Suppressor macrophage treated with lipopolysaccharide for 4 hours (primary cell): ENCODE results near the gene EPS8.
"Not testable (repeated sequence)": the region's sequence is repeated elsewhere in the genome, so short reads cannot be mapped to it uniquely, and the experiment has no call there.

Experiments used
- DNase-seq: peaks from one replicate; pipeline ENCODE4 v3.0.0-alpha.2; 2020

EPS8 gene

DNA sequence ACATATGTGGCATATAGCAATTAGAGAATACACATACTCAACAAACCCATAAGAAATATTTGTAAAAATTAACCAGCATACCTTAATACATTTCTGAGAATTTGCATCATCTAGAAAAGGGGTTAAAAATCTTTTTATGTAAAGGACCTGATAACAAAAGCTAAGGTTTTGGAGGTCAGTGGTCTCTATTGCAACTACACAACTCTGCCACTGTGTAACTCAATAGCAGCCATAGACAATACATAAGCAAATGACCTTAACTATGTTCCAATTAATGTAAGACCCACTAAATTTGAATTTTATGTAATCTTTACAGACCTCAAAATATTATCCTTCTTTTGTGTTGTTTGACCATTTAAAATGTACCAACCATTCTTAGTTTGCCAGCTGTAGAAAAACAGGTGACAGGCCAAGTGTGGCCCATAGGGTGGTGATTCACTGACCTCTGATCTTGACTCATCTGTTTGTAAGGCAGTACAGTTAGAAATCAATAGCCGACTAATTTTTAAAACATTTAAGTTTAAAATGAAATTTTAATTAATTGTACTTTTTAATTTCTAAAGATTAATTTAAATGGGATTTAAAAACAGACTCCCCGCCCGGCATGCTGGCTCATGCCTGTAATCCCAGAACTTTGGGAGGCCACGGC, 7.4 kb upstream of the EPS8 start:
- peak; percentile 36 for DNase-seq

DNA sequence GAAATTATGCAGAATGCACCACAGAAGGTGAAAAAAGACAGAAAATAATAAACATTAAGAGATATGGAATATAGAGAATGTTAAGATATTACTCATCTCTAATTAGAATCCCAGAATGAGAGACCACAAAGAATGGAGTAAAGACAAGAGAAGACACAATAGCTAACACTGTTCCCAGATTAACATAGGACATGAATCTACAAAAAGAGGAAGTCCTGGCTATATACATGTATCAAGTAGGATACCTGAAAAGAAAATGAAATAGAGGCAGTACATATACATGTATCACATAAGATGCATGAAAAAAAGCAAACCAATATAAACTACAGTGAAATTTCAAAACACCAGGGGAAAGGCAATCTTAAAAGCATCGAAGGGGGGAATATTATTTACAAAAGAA, 5.6 kb upstream of the EPS8 start:
- no peak for DNase-seq

DNA sequence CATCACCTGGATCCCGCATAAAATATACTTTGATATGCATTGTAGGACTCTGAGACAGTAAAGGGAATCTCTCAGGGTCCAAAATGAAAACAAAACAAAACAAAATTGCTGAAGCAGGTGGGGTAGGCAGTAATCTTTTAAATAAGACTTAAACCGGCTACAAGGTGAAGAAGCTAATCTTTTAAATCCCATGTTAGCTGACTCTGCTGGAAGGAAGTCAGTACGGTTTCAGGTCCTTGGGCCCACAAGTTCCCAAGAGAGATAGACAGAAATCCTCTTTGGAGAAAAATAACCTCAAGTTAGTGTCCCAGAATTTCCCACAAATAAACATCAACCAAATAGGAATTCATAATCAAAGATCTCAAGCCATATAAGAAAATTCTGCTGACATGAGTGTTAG, 5.0 kb upstream of the EPS8 start:
- no peak for DNase-seq

DNA sequence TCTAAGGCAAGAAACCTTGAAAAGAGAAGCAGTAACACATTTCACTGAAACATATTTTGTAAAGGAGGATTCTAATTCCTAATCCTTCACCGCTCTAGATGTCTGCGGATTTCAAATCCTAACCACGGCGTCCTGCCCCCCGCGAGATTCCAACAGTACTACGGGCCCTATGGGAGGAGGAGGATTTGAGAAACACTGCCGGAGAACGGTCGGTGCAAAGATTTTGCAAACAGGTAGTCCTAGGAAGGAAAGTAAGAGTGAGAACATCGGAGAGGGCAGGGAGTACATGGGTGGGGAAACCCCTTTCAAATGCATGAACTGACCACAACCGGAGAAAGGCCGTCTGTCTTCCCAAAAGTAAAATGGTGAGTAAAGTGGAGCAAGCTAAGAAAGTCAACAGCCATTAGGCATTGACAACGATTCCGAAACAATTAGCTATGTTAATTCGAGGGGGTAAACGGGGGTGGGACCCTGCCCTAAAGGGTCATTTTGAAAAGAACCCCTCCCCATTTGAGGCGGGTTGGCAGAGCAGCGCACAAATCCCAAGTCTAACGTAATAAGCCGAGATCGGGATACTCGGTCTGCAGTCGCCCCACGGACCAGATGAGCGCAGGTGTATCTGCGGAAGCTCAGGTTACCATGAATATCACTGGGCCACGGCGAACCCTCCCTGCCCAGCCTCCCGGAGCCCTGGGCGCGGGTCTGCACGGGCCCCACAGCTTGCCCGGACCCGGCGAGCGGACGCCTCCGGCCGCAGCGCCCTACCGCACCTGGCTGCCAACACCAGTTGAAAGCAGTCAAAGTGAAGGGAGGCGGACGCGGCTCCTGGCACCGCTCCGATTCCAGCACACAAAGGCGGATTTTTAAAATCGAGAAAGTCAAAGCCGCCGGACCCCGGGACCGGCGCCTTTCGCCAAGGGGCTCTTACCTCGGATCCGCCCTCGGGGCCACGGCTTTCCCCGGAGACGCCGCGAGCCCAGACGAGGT, 662 bp downstream of the EPS8 start:
- DNase-seq, result peak; percentile 35

DNA sequence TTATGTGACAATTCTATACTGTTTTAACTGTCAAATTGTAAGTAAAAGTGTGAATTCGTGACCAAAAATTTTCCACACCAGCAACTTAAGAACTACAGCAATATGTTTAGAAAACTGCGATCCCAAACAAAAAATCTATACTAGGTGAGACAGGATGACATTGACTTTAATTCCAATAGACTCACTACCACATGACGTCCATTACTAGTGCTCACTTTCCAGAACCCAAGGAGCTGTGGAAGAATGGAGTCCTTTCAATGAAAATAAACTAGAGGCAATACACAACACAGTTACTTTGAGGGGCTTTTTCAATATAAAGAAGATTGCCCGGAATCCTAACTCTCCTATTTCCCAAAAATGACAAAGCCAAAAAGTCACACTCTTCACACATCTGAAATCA, 1.4 kb downstream of the EPS8 start:
- DNase-seq, result no peak

DNA sequence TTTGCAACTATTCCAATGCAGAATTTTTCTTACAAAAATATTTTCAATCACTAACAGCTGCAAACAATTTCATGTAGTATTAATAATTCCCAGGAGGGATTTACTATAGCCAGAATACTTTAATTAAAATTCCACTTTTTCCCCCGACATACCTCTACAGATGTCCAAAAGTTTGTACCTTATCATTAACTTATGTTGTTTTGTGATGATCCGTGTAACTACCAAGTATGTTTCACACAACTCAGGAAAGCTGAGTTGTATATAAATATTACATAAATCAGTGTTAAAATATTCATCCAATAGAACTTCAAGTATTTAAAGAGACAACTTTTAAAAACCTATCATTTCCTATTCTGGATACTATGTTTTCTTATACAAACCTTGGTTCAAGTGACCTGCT, 2.4 kb downstream of the EPS8 start:
- DNase-seq, result no peak

DNA sequence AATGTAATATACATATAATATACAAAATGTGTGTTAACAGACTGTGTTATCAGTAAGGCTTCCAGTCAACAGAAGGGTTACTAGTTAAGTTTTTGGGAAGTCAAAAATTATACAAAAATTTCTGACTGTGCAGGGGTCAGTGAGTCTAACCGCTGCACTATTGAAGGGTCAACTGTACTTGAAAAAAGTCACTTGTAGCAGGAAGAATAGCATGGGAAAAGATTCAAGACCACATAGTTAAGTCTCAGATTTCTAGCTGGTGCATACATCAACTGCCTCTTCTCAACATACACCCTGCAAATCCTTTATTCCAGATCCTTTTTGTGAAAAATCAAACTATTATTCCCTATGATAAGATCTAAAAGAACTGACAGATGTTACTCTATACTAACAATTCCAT, 5.9 kb downstream of the EPS8 start:
- no peak for DNase-seq

DNA sequence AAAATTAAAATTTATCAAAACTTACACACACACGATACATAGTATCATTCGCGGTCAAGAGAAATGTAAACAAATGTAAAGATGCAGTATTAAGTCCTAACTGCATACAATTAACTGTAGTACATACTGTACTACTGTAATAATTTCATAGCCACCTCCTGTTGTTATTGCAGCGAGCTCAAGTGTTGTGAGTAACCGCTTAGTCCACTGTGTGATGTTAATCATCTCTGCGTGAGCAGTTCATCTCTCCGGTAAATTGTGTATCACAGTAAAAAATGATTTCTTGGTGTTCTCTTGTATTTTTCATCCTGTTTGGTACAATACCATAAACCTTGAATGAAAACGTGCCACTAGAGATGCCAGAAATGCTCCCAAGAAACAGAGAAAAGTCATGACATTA, 6.5 kb downstream of the EPS8 start:
- DNase-seq, result no peak

DNA sequence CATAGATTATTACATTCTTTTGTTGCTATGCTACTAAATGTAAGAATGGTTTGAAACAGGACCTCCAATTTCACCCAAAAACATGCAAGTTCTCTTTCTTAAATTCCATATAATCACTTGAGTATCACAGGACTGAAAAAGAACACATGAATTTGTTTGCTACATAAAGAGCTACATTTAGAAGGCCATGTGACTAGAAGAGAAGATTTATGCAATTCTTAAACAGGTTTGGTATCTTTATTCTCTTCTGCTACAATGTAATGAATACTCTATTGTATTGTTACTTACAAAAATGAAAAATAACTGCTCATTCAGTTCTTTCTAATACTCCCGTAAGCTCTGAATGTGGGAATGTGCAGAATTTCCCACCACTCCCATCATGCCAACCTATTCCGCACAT, 9.3 kb downstream of the EPS8 start:
- DNase-seq, result no peak

DNA sequence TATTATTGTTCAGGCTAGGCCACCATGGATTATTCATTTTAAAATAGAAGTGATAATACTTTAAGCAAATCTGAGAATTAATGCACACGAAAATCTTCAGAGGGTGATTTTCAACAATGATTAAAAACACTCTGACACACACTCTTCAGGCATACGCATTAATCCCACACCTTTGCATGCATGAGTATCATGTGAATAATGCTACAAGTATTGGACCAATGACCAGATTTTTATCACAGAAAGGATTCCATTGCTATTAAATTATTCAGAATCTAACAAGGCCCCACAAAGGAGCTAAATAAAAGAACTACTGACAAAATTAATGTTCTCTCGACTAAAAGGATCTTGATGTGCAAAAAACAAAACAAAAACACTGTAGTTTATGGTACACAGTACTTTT, 11.1 kb downstream of the EPS8 start:
- DNase-seq, result no peak

DNA sequence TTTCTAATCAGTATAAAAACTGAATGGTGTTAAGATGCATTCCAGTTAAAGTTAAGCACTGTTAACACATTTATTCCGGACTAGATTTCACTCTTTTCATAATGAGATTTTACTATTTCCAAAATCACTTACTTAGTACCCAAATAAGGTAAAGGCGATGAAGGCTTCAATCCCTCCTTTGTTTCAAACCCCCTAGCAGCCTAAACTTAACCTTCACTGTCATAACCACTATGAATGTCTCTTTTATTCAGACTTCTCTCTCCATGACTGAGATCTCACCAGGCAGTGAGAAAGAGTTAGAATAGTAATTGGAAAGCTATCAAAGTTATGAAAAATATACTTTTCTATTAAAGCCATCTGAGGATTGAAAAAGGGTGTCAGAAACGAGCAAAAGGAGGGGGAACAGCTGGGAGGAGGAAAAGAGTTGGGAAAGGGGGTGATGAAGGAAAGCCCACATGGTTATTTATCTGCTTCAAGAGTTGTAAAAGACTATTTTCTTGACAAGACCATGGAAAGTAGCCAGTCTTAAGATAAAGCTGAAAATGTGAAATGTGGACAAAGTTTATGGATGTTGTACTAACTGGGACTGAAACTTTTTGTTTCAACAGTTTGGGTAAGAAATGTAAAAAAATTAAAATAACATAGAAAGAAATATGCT, 11.7 kb downstream of the EPS8 start:
- DNase-seq, result no peak

DNA sequence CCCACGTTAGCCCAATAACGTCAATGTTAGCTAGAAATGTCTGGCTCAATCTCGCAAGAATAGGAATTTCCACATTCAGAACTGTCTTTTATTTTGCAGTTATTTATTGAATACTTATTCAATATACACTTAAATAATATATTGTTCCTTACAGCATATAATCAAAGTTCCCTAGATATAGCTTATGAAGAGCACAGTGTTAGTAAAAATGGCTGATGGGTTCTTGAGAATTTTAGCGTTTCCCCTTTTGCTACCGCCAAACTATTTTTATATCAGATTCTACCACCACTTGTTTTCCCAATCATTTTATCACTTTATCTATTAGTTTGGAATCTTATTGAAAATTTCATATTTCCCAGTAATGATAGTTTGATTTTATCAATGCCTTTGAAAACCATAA, 12.7 kb downstream of the EPS8 start:
- no peak for DNase-seq

DNA sequence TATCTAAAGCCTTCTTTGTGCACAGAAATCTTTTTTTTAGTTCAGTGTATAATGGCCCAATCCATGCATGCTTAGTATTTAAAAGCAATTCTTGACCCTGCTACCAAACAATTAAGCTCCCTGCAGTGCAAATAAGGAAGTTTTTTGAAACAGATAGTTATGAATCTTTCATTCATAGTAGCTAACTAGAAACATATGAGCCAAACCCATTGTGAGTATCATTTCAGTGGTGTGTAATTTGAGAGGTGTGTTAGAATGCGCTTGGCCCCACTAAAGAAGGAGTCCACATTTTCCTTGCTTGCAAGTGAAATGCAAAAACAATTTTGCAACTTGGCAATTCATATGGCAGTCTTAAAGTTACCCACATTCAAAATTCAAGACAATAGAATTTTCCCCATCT, 14.4 kb downstream of the EPS8 start:
- DNase-seq, result no peak

DNA sequence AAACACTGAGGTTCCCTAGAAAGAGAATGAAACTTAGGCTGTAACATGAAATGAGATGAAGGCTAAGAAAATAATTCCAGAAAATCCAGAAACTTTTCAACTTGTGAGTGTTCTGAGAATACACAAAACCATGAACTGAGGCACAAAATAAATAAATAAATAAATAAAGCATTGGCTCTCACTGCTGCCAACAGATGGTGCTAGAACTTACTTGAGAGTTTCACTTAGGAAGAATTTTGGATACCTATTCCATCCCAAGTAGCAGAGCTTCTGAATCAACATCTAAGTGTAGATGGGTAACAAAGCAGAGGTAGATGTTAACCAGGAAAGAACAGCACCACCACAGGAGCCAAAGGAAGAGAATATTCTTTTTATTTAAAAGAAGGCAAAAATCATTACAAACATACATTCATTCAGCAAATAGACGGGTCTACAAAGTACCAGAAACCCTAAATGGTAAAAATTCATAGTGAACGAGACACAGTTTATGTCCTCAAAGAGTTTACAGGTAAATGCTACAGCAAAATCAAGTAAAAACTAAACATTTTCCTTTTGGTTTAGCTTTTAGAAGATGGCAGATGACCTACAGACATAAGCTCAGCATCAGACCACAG, 16.7 kb downstream of the EPS8 start:
- no peak for DNase-seq

DNA sequence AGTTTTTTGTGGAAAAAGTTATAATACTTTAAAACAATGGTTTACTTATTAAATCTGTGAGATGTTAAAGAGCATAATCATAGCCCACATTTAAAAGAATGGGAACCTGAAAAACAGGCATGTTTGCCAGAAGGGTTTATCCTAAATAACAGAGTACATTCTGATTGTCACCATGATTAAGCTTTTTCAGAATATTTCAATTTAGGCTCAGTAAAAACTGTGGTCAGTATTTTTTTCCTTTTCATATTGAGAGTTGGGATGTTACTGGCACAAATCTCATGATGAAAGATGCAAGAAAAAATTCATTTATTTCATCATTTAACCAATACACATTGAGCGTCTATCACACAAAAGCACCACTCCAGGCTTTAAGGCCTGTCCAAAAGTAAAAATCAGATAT, 18.6 kb downstream of the EPS8 start:
- DNase-seq, result no peak

DNA sequence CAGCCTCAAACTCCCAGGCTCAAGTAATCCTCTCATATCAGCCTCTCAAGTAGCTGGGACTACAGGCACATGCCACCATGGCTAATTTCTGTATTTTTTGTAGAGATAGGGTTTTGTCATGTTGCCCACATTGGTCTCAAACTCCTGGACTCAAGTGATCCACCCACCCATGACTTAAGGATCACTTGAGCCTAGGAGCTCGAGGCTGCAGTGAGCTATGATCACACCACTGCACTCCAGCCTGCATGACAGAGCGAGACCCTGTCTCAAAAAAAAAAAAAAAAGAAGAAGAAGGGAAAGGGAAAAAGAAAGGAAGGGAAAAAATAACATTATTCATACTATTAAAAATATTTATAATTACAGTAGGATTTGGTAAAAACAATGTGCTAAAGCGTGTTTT, 19.2 kb downstream of the EPS8 start:
- peak; percentile 12 for DNase-seq

DNA sequence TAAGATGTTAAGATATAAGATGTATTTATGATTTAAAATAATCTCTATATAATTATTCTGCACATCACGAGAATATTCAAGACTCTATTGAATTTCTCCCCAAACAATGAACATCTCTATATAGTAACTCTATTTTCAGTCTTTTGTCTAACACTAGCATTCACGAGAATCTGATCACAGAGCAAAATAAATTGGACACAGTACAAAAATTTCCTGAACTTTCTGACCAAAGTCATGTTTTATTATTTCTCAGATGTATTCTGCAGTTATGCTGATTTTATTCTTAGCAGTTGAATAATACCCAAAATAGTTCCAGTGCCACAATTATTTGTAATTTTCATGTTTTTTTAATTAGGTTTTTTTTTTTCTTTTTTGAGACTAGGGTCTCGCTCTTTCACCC, 19.6 kb downstream of the EPS8 start:
- no peak for DNase-seq

DNA sequence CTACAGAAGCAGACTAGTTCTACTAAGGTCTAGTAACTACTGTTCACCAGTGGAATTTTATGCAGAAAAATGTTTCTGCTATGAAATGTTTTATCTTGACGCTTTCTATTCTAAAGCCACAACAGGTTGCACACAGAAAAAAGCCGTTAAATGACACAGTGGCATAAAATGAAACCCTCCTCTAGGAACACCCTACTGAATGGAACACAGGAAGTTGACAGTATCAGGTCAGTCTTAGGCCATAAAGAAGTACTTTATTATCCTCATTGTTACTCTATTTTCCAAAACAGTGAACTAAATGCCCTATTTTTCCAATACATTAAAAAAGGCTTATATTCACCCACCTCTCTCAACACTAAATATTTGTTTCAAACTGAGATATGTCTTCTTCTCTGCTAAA, 21.9 kb downstream of the EPS8 start:
- DNase-seq, result no peak

DNA sequence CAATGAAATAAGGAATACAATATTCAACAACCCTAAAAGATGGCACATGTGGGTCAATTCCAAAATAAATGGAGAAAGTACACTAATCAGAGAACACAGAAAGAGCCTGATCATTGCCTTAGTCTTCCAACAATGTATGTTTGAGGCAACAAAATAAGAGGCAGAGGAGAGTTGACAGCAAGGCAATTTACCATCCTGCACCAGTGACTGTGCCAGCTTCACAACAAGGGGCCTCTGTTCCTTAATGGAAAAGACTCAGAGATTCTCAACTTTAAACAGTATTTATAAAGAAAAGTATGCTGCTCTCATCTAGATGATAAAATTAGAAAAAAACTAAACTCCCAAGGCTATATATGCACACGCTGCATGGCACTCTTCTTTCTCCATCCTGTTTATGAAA, 25.9 kb downstream of the EPS8 start:
- DNase-seq, result no peak

DNA sequence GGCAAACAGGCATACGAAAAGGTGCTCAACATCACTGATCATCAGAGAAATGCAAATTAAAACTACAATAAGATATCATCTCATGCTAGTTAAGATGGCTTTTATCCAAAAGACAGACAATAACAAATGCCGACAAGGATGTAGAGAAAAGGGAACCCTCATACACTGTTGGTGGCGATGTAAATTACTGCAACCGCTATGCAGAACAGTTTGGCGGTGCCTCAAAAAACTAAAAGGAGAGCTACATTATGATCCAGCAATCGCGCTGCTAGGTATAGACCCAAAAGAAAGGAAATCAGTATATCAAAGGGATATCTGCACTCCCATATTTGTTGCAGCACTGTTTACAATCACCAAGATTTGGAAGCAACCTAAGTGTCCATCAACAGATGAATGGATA, 27.0 kb downstream of the EPS8 start:
- DNase-seq, result not testable (repeated sequence)

DNA sequence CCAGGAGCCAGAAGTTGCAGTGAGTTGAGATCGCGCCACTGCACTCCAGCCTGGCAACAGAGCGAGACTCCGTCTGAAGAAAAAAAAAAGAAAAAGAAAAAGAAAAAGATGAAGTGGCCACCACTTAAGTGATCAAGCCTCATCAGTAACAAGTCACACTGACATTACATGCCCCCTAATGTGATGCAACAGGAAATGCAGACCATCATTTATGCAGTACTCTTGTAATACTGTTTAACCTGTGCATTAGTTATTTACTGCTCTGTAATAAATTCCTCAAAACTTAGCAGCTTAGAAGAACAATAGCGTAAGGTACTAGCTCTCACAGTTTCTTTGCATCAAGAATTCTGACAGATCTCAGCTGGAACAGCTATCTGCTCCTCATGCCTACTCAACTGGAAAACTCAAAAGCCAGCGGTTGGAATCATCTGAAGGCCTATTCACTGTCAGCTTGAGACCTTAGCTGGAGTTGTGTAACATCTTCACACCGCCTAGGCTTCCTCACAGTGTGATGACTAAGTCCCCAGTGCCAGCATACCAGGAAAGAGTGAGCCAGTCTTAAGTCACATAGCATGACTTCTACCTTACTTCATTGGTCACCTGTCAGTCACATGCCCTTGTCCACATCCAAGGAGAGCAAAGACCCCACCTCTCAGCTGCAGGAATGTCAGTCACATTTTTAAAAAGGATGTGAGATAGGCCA, 31.5 kb downstream of the EPS8 start:
- peak; percentile 76 for DNase-seq

DNA sequence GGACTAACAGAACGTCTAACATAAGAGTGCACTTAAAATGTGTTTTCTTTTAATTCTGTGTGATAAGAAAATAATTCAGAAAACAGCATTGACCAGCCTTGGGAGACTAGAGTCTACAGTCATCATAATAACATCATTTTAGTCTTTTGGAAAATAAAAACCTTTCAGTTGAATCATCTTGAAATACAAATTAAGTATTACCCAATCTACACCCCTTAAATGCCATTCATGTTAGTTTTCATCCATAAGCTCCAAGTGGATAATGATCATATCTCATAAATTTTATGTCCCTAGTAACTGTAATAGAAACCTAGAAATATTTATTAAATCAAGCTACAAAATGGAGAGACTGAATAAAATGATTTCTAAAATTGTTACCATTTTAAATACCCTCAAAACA, 32.4 kb downstream of the EPS8 start:
- DNase-seq, result no peak

DNA sequence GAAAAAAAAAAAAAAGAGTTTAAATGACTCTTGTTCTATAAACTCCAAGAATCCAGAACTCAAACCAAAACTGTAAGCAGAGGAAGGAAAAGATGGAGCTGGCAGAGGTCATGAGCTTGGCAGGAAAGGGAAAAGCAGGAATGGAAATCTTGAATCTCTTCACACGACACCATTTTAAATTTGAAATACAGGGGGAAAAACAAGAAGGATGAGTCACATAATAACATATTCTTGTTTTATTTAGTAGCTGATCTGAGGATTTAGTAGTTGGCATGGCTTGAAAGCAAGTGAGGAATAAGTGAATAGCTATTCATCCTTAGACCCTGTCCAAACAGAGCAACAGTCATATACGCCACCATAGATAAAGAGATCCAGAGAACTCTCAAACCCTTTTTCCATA, 35.0 kb downstream of the EPS8 start:
- no peak for DNase-seq
